GM18868 (cell line): ENCODE measurements around the gene C19orf73.
"Not testable (repeated sequence)": the region's sequence is repeated elsewhere in the genome, so short reads cannot be mapped to it uniquely, and the experiment has no call there.

ENCODE experiments used
- ATAC-seq: cut with Tn5 transposase; IDR thresholded peaks from one replicate; pipeline ENCODE4 v1.9.1; 2021; ENCODE audit warnings: mild to moderate bottlenecking, moderate library complexity; ENCODE audit not compliant: unreplicated experiment

The C19orf73 gene

GRCh38 chr19:49103331-49104085, 15.4 kb downstream of the C19orf73 start:
- ATAC-seq, result no peak

- ATAC-seq, result no peak
Measured at GRCh38 chr19:49102303-49102702, 16.6 kb downstream of the C19orf73 start.

GRCh38 chr19:49101160-49101559, 17.8 kb downstream of the C19orf73 start:
- no peak for ATAC-seq

- no peak for ATAC-seq
Measured at GRCh38 chr19:49098795-49099194, 20.1 kb downstream of the C19orf73 start.

- ATAC-seq, result no peak
Measured at GRCh38 chr19:49097453-49098288, 21.3 kb downstream of the C19orf73 start.

GRCh38 chr19:49094505-49095482, 24.1 kb downstream of the C19orf73 start:
- no peak for ATAC-seq

- no peak for ATAC-seq
Measured at GRCh38 chr19:49092686-49093085, 26.3 kb downstream of the C19orf73 start.

- ATAC-seq, result no peak
Measured at GRCh38 chr19:49091391-49092038, 27.4 kb downstream of the C19orf73 start.

GRCh38 chr19:49086296-49086695, 32.6 kb downstream of the C19orf73 start:
- no peak for ATAC-seq

GRCh38 chr19:49085868-49086232, 33.1 kb downstream of the C19orf73 start:
- no peak for ATAC-seq

- peak; percentile 92 for ATAC-seq
Measured at GRCh38 chr19:49085020-49085867, 33.7 kb downstream of the C19orf73 start, which contains the start of gene SNRNP70. Gene SNRNP70 (plus strand): TSS chr19:49085451. CDS start chr19:49086415, 964 bp downstream.

- ATAC-seq, result no peak
Measured at GRCh38 chr19:49084206-49085019, 34.5 kb downstream of the C19orf73 start.

- ATAC-seq, result no peak
Measured at GRCh38 chr19:49081273-49081672, 37.7 kb downstream of the C19orf73 start.

GRCh38 chr19:49080392-49080791, 38.6 kb downstream of the C19orf73 start:
- ATAC-seq, result no peak

GRCh38 chr19:49074869-49075268, 44.1 kb downstream of the C19orf73 start:
- not testable (repeated sequence) for ATAC-seq

GRCh38 chr19:49073514-49074378, 45.2 kb downstream of the C19orf73 start:
- ATAC-seq, result no peak

- no peak for ATAC-seq
Measured at GRCh38 chr19:49071860-49072547, 46.9 kb downstream of the C19orf73 start.
